GM19239 (cell line): ENCODE data around the gene IAH1.
A peak's percentile ranks its signal among the peaks of the same experiment; 100 is the strongest.

Experiments
- DNase-seq: peaks from one replicate; pipeline ENCODE4 v3.0.0; 2011; ENCODE audit warnings: low spot score; ENCODE audit not compliant: insufficient read length
- FAIRE-seq: peaks from 2 replicates; lab custom pipeline; 2011; peaks lifted over from hg19 to GRCh38; lab: Jason Lieb, UNC

IAH1 gene, protein sequence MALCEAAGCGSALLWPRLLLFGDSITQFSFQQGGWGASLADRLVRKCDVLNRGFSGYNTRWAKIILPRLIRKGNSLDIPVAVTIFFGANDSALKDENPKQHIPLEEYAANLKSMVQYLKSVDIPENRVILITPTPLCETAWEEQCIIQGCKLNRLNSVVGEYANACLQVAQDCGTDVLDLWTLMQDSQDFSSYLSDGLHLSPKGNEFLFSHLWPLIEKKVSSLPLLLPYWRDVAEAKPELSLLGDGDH

DNA sequence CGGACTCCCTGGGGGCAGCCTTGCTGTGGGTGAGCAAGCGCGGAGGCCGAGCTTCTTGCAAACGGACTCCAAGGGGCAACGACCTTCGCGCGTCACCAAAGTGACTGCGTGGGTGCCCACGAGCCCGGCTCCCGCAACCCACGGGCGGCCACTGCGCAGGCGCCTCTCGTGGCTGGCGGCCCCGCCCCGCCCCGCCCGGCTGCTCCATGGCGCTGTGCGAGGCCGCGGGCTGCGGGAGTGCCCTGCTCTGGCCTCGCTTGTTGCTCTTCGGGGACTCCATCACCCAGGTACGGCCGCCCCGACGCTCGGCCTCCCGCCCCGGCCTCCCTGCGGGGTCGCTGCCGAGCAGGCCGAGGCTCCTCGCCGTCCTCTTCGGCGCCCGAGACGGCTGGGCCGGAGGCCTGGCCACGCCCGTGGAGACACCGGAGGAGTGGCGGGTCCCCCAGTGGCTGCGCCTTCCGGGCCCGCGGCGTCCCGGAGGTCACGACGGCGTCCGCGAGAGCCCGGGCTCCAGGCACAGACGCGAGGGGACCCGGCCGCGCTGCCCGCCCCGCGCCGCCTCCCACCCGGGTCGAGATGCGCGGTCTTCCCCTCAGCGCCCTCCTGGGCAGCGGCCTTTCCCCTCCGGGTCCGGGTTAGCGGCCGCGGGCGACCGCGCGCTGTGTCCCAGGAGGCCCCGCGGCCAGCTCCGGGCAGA lies at the start of gene IAH1:
TSS of gene IAH1 (plus strand) at position 191 of the 697 bp plus-strand sequence. CDS start at position 207, 16 bp downstream.
- DNase-seq (peak; percentile 80), FAIRE-seq (peak; percentile 11)

- DNase-seq: no peak
Measured at GRCh38 chr2:9428965-9429577, 45.3 kb upstream of the IAH1 start.

GRCh38 chr2:9430316-9431293 lies 43.7 kb upstream of the IAH1 start:
- DNase-seq: no peak
- no peak for FAIRE-seq

More at GRCh38 chr2:9428965-9429577, 45.3 kb upstream of the IAH1 start:
- FAIRE-seq: no peak

DNA sequence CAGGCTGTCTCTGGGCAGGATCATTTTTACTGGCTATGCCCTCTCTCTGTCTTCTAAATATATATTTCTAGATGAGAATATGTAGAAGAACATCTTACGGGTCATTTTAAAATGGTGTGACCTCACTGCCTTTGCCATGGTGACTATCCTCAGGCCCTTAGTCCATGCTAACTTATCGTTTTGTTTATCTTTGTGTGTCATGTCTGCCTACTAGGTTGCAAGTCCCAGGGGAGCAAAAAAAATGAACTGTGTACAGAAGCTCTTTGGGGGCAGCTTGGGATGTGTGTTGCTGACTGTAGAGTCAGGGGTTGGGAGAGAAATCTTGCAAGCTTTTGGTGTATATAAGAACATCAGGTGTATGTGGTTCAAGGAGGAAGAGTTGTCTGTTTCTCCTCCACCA lies 39.9 kb upstream of the IAH1 start:
- DNase-seq: no peak
- no peak for FAIRE-seq

GRCh38 chr2:9439536-9439935 lies 34.8 kb upstream of the IAH1 start:
- DNase-seq (no peak), FAIRE-seq (no peak)

DNA sequence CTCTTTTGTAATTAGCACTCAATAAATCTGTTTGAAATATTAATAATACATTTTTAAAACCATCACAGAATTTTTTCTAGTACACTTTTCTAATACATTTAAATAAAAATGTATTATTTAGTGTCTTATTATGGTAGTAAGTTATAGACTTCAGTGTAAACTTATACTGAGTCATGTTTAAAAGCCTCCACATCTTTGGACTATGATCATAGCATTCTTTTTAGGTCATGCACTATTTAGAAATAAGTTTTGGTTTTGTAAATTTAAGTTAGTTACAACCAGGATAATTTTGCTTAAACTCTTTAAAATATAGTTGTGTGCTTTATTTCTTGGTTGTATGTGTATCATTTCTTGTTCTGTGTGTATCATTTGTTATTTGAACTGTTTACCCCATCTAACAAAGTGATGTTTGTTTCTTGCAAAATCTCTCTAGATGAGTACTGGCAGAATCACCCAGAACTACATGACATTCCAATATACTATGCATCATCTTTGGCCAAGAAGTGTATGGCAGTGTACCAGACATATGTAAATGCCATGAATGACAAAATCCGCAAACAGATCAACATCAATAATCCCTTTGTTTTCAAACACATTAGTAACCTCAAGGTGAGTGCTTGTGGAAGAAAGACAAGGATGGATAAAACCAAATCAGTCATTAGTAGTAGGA lies 34.2 kb upstream of the IAH1 start:
- no peak for FAIRE-seq
- no peak for DNase-seq

DNA sequence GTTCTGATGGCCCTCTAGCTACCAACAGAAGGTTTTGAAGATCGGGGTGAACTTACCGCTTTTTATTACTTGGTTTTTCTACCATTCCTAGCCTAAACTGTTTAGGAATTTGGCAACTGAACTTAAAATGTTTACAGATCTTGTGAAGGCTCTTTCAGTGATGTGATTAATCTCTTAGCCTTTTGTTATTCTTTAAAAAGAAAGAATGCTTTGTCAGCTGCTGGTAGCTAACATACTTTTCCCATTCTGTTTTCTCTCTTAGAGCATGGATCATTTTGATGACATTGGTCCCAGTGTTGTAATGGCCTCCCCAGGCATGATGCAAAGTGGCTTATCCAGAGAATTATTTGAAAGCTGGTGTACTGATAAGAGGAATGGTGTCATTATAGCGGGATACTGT lies 32.8 kb upstream of the IAH1 start:
- DNase-seq (no peak), FAIRE-seq (no peak)

GRCh38 chr2:9443526-9443925 lies 30.8 kb upstream of the IAH1 start:
- DNase-seq (no peak), FAIRE-seq (no peak)

DNA sequence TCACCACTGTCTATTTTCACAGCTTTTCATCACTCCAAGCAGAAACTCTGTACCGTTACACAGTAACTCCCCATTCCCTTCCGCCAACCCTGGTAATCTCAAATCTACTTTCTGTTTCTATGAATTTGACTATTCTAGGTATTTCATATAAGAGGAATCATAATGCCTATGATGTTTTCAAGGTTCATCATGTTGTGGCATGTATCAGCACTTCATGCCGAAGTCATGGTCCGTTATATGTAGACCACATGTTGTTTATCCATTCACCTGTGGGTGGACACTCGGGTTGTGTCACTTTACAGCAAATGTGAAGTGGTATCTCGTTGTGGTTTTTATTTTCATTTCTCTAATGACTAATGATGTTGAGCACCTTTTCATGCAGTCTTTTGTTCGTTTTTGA lies 29.3 kb upstream of the IAH1 start:
- FAIRE-seq: peak; percentile 8
- DNase-seq: no peak

GRCh38 chr2:9451231-9451630 lies 23.1 kb upstream of the IAH1 start:
- FAIRE-seq: no peak
- no peak for DNase-seq

GRCh38 chr2:9460441-9461017 lies 13.8 kb upstream of the IAH1 start:
- FAIRE-seq (no peak), DNase-seq (no peak)

DNA sequence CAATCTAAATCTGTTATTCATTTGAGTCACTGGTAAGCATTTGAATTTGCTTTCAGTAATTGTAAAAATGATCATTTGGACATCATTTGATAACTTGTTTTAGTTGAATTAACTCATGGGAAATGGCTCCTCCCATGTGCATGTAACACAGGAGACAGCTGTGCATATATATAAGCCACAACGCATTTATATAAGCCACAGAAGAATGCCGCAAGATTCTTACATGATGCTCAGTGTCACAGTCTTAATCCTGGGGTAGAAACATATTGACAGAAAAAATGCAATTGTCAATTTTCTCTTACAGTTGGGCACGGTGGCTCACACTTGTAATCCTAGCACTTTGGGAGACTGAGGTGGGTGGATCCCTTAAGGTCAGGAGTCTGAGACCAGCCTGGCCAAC lies 13.3 kb upstream of the IAH1 start:
- no peak for FAIRE-seq
- no peak for DNase-seq

- no peak for FAIRE-seq
- no peak for DNase-seq
Measured at GRCh38 chr2:9462313-9462712, 12.0 kb upstream of the IAH1 start.

GRCh38 chr2:9462886-9463697 lies 11.3 kb upstream of the IAH1 start:
- no peak for FAIRE-seq
- DNase-seq: no peak

GRCh38 chr2:9463698-9464034 lies 10.7 kb upstream of the IAH1 start:
- FAIRE-seq (no peak), DNase-seq (no peak)

DNA sequence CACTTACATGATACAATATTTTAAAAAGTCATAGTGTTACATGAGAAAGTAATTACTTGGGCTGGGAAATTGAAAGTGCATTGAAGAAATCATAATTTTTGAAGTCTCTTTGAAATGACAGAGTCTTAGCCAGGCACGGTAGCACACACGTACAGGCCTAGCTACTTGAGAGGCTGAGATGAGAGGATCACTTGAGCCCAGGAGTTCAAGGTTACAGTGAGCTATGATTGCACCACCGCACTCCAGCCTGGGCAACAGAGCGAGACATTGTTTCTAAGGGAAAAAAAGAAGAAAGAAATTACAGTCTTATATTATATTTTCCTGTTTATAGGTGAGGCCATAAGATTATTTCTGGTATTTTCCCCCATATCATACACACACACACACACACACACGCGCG lies 9.2 kb upstream of the IAH1 start:
- DNase-seq (no peak), FAIRE-seq (no peak)

- no peak for FAIRE-seq
- no peak for DNase-seq
Measured at GRCh38 chr2:9466147-9466683, 8.1 kb upstream of the IAH1 start.

DNA sequence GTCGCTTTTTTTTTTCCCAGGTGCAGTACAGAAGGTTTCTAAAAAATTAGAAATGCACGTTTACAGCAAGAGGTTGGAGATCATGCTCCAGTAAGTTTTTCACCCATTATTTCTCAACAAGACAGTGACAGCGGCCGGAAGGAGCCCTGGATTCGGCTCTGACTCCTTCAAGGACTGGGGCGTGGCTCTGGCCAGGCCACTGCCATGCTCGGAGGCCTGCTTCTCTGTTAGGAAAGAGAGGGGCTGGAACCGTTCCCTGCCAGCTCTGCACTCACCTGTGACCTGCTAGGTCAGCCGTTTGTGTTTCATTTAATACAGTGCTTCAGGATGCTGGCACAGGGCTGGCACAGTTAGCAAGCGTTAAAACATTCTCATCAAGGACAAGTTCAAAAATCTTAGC lies 6.7 kb upstream of the IAH1 start:
- no peak for DNase-seq
- no peak for FAIRE-seq

GRCh38 chr2:9471206-9471605 lies 3.1 kb upstream of the IAH1 start:
- DNase-seq: no peak
- FAIRE-seq: no peak
